C4-2B (cell line): ENCODE results near the gene CTNNA3.

ENCODE experiments used
- CTCF ChIP-seq: fragments of 450-650 bp; conservative IDR thresholded peaks from 2 replicates; pipeline ENCODE4 v1.5.1; 2017; ENCODE audit warnings: mild to moderate bottlenecking
- ZFX ChIP-seq: fragments of 450-650 bp; IDR thresholded peaks from 2 replicates; pipeline ENCODE4 v1.6.1; 2017

GRCh38 chr10:66916030-66916429, 780.0 kb downstream of the CTNNA3 start:
- TF ChIP-seq CTCF, result no peak
- TF ChIP-seq ZFX, result no peak
